ENCODE results near the gene MOB3B. TPM values are rescaled to one million over a fixed set of nuclear protein-coding genes. Genes with fewer than 3 reads are reported as not detected.

MOB3B gene
- total RNA-seq, 2 donors from 2014 or later, result 1.3 to 2.3 TPM

Other genes starting within 250 kb of the MOB3B start
- gene EQTN, start 232.7 kb downstream of the MOB3B start, total RNA-seq, result not detected
- gene IFNK, start 5.5 kb downstream of the MOB3B start, total RNA-seq, result not detected
- gene C9orf72, start 43.7 kb upstream of the MOB3B start, total RNA-seq, result 10 to 100 TPM; 13.9 to 19.6 TPM